Stimulated activated CD8-positive, alpha-beta memory T cell treated with anti-CD3 and anti-CD28 coated beads, Interleukin-12 subunit alpha, Interleukin-12 subunit beta, amount 100 ng/mL, for 4 hours (primary cell): Measurements from ENCODE around the gene PTCRA.
"Not testable (repeated sequence)": the region's sequence is repeated elsewhere in the genome, so short reads cannot be mapped to it uniquely, and the experiment has no call there.

Source experiments
- DNase-seq: peaks from one replicate; pipeline ENCODE4 v3.0.0-alpha.2; 2020; ENCODE audit warnings: low read depth

The PTCRA gene

GRCh38 chr6:42940493-42941045 is 24.7 kb downstream of the PTCRA start:
- DNase-seq, result no peak

- DNase-seq, result not testable (repeated sequence)
Measured at GRCh38 chr6:42941356-42941755, 25.5 kb downstream of the PTCRA start.

- DNase-seq, result no peak
Measured at GRCh38 chr6:42942444-42942843, 26.6 kb downstream of the PTCRA start.

- no peak for DNase-seq
Measured at GRCh38 chr6:42947950-42948349, 32.1 kb downstream of the PTCRA start.

- no peak for DNase-seq
Measured at GRCh38 chr6:42952389-42952788, 36.5 kb downstream of the PTCRA start.

GRCh38 chr6:42954405-42954804 is 38.6 kb downstream of the PTCRA start:
- DNase-seq, result not testable (repeated sequence)

GRCh38 chr6:42958125-42958524 is 42.3 kb downstream of the PTCRA start:
- DNase-seq, result no peak

- DNase-seq, result no peak
Measured at GRCh38 chr6:42959917-42960242, 44.0 kb downstream of the PTCRA start.

GRCh38 chr6:42960243-42961019 is 44.6 kb downstream of the PTCRA start, which contains the start of gene GNMT:
GNMT (plus strand) TSS chr6:42960754; CDS start chr6:42960768, 14 bp downstream.
- no peak for DNase-seq

- no peak for DNase-seq
Measured at GRCh38 chr6:42961020-42961470, 45.2 kb downstream of the PTCRA start.

GRCh38 chr6:42962096-42962495 is 46.2 kb downstream of the PTCRA start:
- no peak for DNase-seq

GRCh38 chr6:42962502-42963178 is 46.8 kb downstream of the PTCRA start:
- no peak for DNase-seq

GRCh38 chr6:42963179-42963854 is 47.5 kb downstream of the PTCRA start:
- no peak for DNase-seq

- no peak for DNase-seq
Measured at GRCh38 chr6:42963855-42964605, 48.2 kb downstream of the PTCRA start.

- DNase-seq, result no peak
Measured at GRCh38 chr6:42966571-42966970, 50.7 kb downstream of the PTCRA start.

- DNase-seq, result no peak
Measured at GRCh38 chr6:42967228-42967627, 51.4 kb downstream of the PTCRA start.

GRCh38 chr6:42968126-42968701 is 52.4 kb downstream of the PTCRA start:
- no peak for DNase-seq

GRCh38 chr6:42968783-42969182 is 52.9 kb downstream of the PTCRA start:
- no peak for DNase-seq

GRCh38 chr6:42969431-42969830 is 53.6 kb downstream of the PTCRA start:
- no peak for DNase-seq

GRCh38 chr6:42969934-42970333 is 54.1 kb downstream of the PTCRA start:
- DNase-seq, result no peak

GRCh38 chr6:42970871-42971612 is 55.2 kb downstream of the PTCRA start:
- DNase-seq, result no peak
